Loucy (cell line): ENCODE measurements around the gene RNF224.

Experiments used
- EZH2phosphoT487 ChIP-seq: fragments of 200-600 bp; IDR thresholded peaks from 2 replicates; pipeline ENCODE4 v1.6.1; 2018; ENCODE audit warnings: antibody characterized with exemption, mild to moderate bottlenecking, moderate library complexity, borderline replicate concordance
- TF ChIP-seq, protein P1 (sequence below): fragments of 200-600 bp; sonication (generic); conservative IDR thresholded peaks from 2 replicates; pipeline ENCODE4 v1.5.1; 2014; ENCODE audit warnings: mild to moderate bottlenecking, antibody characterized with exemption, low read length

DNA sequence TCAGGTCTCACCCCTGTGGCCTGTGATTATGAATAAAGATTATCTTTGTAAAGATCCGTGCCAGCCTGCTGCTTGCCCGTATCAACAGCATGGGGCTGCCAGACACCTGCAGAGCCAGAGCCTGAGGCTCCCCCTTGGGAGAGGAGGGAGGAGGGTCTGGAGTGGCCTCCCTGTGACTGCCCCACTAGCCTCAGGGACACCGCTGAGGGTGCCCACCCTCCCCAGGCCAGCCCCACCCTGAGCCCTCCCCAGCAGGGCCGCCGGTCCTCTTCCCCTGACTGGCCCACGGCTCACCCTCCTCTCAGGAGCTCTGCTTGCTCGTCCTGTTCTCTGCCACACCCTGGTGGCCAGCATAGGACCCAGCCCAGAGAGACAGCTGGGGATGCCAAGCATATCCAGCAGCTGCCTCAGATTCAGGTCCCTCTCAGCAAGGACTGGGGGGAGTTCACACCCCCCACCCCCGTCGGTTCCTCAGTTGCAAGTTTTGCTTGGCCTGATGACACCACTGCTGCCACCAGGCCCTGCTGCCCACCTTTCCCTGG lies 36.9 kb upstream of the RNF224 start:
- TF ChIP-seq, protein P1, sequence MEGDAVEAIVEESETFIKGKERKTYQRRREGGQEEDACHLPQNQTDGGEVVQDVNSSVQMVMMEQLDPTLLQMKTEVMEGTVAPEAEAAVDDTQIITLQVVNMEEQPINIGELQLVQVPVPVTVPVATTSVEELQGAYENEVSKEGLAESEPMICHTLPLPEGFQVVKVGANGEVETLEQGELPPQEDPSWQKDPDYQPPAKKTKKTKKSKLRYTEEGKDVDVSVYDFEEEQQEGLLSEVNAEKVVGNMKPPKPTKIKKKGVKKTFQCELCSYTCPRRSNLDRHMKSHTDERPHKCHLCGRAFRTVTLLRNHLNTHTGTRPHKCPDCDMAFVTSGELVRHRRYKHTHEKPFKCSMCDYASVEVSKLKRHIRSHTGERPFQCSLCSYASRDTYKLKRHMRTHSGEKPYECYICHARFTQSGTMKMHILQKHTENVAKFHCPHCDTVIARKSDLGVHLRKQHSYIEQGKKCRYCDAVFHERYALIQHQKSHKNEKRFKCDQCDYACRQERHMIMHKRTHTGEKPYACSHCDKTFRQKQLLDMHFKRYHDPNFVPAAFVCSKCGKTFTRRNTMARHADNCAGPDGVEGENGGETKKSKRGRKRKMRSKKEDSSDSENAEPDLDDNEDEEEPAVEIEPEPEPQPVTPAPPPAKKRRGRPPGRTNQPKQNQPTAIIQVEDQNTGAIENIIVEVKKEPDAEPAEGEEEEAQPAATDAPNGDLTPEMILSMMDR = peak; percentile 22; the same call in 1 of the 2 replicates
- no peak for TF ChIP-seq EZH2phosphoT487
